Neural progenitor cell (in vitro differentiated cells): Measurements from ENCODE around the gene RTL5.

Experiments used
- EZH2 ChIP-seq: fragments of 200-600 bp; sonication (generic); IDR thresholded peaks from 2 replicates; pipeline ENCODE4 v1.6.1; 2017; ENCODE audit warnings: antibody characterized with exemption, mild to moderate bottlenecking, moderate library complexity
- EZH2phosphoT487 ChIP-seq: fragments of 200-600 bp; sonication (generic); IDR thresholded peaks from 2 replicates; pipeline ENCODE4 v1.6.1; 2017; ENCODE audit warnings: antibody characterized with exemption
- TF ChIP-seq, protein P1 (sequence below): fragments of 200-600 bp; sonication (generic); IDR thresholded peaks from 2 replicates; pipeline ENCODE4 v1.5.1; 2017; ENCODE audit warnings: antibody characterized with exemption, mild to moderate bottlenecking

GRCh38 chrX:72126048-72126415, 5.7 kb downstream of the RTL5 start:
- TF ChIP-seq, protein P1, sequence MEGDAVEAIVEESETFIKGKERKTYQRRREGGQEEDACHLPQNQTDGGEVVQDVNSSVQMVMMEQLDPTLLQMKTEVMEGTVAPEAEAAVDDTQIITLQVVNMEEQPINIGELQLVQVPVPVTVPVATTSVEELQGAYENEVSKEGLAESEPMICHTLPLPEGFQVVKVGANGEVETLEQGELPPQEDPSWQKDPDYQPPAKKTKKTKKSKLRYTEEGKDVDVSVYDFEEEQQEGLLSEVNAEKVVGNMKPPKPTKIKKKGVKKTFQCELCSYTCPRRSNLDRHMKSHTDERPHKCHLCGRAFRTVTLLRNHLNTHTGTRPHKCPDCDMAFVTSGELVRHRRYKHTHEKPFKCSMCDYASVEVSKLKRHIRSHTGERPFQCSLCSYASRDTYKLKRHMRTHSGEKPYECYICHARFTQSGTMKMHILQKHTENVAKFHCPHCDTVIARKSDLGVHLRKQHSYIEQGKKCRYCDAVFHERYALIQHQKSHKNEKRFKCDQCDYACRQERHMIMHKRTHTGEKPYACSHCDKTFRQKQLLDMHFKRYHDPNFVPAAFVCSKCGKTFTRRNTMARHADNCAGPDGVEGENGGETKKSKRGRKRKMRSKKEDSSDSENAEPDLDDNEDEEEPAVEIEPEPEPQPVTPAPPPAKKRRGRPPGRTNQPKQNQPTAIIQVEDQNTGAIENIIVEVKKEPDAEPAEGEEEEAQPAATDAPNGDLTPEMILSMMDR = no peak
- no peak for TF ChIP-seq EZH2
- no peak for TF ChIP-seq EZH2phosphoT487
